Sigmoid colon (tissue), 7 donors: ENCODE results near the gene PLOD2. TPM values are rescaled to one million over a fixed set of nuclear protein-coding genes. Genes with fewer than 3 reads are reported as not detected.

Experiments
- DNase-seq: peaks from one replicate; pipeline ENCODE4 v3.0.0-alpha.2; 2019
- H3K27ac ChIP-seq, 4 donors: fragments of 200-600 bp; sonication (generic); one replicate each; pipeline ENCODE4 v1.5.1; 2016 to 2019; ENCODE audit warnings: mild to moderate bottlenecking in 1 of 4
- H3K27me3 ChIP-seq, 3 donors: fragments of 200-600 bp; sonication (generic); one replicate each; pipeline ENCODE4 v1.5.1; 2019; ENCODE audit warnings: mild to moderate bottlenecking in 1 of 3
- H3K36me3 ChIP-seq, 4 donors: fragments of 200-600 bp; sonication (generic); one replicate each; pipeline ENCODE4 v1.5.1; 2016 to 2019
- H3K4me1 ChIP-seq, 4 donors: fragments of 200-600 bp; sonication (generic); one replicate each; pipeline ENCODE4 v1.5.1; 2017 to 2019
- H3K4me3 ChIP-seq, 4 donors: fragments of 200-600 bp; sonication (generic); one replicate each; pipeline ENCODE4 v1.5.1; 2017 to 2019; ENCODE audit warnings: mild to moderate bottlenecking in 2 of 4, moderate library complexity in 1 of 4
- H3K9me3 ChIP-seq, 4 donors: fragments of 200-600 bp in 3 of 4; sonication (generic) in 3 of 4; one replicate each; pipeline versions ENCODE4 v1.5.1 to v1.6.1; 2013 to 2019
- EP300 ChIP-seq, 4 donors: sonication (generic); formaldehyde crosslinking; IDR thresholded peaks; one replicate each; pipeline ENCODE4 v1.6.1; 2017; ENCODE audit warnings: antibody characterized with exemption in 4 of 4
- POLR2A ChIP-seq, 2 donors: fragments of 450-650 bp; IDR thresholded peaks; one replicate each; pipeline ENCODE4 v1.6.1; 2016; ENCODE audit warnings: antibody characterized with exemption in 2 of 2, mild to moderate bottlenecking in 2 of 2, moderate library complexity in 2 of 2
- POLR2AphosphoS5 ChIP-seq, 4 donors: sonication (generic); formaldehyde crosslinking; IDR thresholded peaks; one replicate each; pipeline ENCODE4 v1.6.1; 2017; ENCODE audit warnings: antibody characterized with exemption in 4 of 4
- WGBS, 2 donors: extraction: QIAGEN DNeasy Blood & Tissue Kit; methylation state at CpG; one replicate each; pipeline ENCODE4 v1.1.7; 2013; 5-methylcytosine and 5-hydroxymethylcytosine counted together
- intact Hi-C: fragments of 100-400 bp; cut with DNase I; formaldehyde crosslinking; loops from one replicate; pipeline ENCODE4 v1.15.1; 2023
- polyA plus RNA-seq, 3 donors: library from polyadenylated mRNA; stranded (reverse); fragments of 200-250 nt; gene quantifications; one replicate each; pipeline ENCODE4 v1.2.3, GENCODE V29; 2013
- total RNA-seq, 4 donors: library from RNA; depleted of rRNA; stranded (reverse); fragments of >200 nt; gene quantifications; one replicate each; pipeline ENCODE4 v1.1.0, GENCODE V29; 2016
- TF ChIP-seq, protein P1 (sequence below), 4 experiments: fragments of 450-650 bp in 3 of 4; fragments of 200-600 bp in 1 of 4; IDR thresholded peaks; one replicate each; pipeline ENCODE4 v1.5.1; 2016 to 2019; ENCODE audit warnings: antibody characterized with exemption in 4 of 4, mild to moderate bottlenecking in 3 of 4, moderate library complexity in 2 of 4
- donor health status: healthy with polysubstance abuse.
- donor health status: Bipolar disorder and iron deficiency.
- donor health status: healthy.

The PLOD2 gene
- total RNA-seq (10 to 100 TPM; 63.3 to 79.9 (median 75.5) TPM), polyA plus RNA-seq (10 to 100 TPM; 13.6 to 36.7 (median 22.2) TPM)

DNA sequence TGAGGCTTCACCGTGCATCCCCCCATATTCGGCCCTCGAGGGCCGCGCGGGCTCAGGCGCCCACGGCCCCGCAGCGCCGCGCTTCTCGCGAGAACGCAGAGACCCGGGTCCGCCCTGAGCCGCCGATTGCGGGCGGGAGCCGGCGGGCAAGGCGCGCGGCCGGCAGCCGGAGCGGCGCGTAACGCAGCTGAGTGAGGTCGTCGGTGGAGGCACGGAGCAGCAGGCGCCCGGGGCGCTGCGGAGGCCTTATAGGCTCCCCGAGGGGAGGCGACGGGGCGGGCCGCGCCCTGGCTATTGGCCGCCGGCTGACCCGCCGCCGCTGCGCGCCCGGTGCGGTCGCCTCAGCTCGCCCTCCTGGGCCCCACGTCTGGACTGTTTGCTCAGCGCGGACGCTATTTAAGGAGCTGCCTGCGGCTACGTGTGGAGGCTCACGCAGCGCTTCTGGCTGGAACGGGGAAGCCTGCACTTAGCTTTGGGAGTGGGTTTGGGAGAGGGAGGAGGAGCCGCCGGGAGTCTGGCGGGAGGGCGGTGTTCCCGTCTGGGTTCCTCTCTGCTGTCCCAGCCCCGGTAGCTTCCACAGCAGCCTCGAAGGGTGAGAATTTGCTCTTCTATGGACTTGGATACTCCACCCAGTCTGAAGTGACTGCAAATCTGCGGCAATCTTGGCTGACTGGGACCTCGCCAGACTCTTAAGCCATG lies at the start of gene PLOD2:
Gene PLOD2 (minus strand): TSS at position 221 of the 699 bp plus-strand sequence. CDS start 195 bp downstream, at position 26.
- no peaks in the 10 kb centered on the region for H3K27me3 ChIP-seq
- peak within 1 kb of the TSS; percentile 93 to 94 (median 93) for H3K27ac ChIP-seq
- H3K36me3 ChIP-seq: no peaks in the 10 kb centered on the region
- H3K4me3 ChIP-seq: peak within 1 kb of the TSS; percentile 72 to 91 (median 86)
- WGBS, 2 donors: 1% methylated on average over 74 of the region's 74 CpGs
- H3K9me3 ChIP-seq: no peaks in the 10 kb centered on the region
- TF ChIP-seq POLR2A (IDR thresholded peaks at IDR 0.05): peak; percentile 25 to 35
- TF ChIP-seq POLR2AphosphoS5 (IDR thresholded peaks at IDR 0.05): peak; percentile 66 to 90 (median 76)
- TF ChIP-seq EP300 (IDR thresholded peaks at IDR 0.05): no peak
- TF ChIP-seq, protein P1, sequence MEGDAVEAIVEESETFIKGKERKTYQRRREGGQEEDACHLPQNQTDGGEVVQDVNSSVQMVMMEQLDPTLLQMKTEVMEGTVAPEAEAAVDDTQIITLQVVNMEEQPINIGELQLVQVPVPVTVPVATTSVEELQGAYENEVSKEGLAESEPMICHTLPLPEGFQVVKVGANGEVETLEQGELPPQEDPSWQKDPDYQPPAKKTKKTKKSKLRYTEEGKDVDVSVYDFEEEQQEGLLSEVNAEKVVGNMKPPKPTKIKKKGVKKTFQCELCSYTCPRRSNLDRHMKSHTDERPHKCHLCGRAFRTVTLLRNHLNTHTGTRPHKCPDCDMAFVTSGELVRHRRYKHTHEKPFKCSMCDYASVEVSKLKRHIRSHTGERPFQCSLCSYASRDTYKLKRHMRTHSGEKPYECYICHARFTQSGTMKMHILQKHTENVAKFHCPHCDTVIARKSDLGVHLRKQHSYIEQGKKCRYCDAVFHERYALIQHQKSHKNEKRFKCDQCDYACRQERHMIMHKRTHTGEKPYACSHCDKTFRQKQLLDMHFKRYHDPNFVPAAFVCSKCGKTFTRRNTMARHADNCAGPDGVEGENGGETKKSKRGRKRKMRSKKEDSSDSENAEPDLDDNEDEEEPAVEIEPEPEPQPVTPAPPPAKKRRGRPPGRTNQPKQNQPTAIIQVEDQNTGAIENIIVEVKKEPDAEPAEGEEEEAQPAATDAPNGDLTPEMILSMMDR (IDR thresholded peaks at IDR 0.05): no peak
- intact Hi-C loops: loop anchor here (2.0 to 5.0 kb wide), 2 partner anchors 22 to 94 kb away; no protein-coding TSS in a partner anchor
- peak; percentile 91 for DNase-seq
- peaks cover 0 to 65% (median 46%) of the 10 kb centered on the region in 4 donors for H3K4me1 ChIP-seq

DNA sequence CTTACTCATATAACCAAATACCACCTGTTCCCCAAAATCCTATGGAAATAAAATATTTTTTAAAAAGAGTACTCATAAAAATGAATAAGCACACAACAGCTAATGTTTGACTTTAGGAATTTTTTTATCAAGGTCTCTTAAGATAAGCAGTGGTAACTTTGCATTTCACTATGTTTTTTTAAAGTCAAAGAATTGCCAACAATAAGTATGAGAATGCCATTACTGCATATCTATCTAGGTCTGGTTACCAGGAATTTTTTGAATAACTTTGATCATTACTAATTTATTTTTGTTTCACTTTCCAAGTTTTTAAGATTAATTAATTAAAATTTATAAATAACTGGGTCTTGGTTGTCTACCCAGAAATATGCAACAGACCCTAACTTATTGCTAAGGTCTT lies 48.4 kb upstream of the PLOD2 start:
- Histone ChIP-seq H3K27ac (no peak overlapping the region), H3K9me3 (no peaks in the 10 kb centered on the region), H3K4me3 (no peak overlapping the region), H3K27me3 (no peaks in the 10 kb centered on the region), H3K36me3 (peaks cover 0 to 42% (median 9%) of the 10 kb centered on the region in 4 donors), H3K4me1 (no peaks in the 10 kb centered on the region)
- TF ChIP-seq EP300 (IDR thresholded peaks at IDR 0.05): no peak
- no peak for TF ChIP-seq POLR2A (IDR thresholded peaks at IDR 0.05)
- TF ChIP-seq, protein P1 (IDR thresholded peaks at IDR 0.05): no peak
- no peak for TF ChIP-seq POLR2AphosphoS5 (IDR thresholded peaks at IDR 0.05)
- no peak for DNase-seq
- intact Hi-C loops: no loop called here

DNA sequence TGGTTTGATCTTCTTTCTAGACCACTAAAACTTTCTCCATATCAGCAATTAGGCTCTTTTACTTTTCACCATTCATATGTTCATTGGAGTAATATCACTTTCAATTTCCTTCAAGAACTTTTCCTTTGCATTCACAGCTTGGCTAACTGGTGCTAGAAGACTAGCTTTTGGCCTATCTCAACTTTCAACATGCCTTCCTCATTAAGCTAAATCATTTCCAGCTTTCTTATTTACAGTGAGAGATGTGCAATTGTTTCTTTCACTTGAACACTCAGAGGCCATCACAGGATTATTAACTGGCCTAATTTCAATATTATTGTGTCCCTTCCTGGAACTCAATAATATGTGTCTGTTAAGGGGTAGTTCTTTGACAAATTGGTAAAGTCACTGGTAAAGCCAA lies 42.8 kb upstream of the PLOD2 start:
- no peak for DNase-seq
- Histone ChIP-seq H3K4me3 (no peak overlapping the region), H3K4me1 (no peaks in the 10 kb centered on the region), H3K27me3 (no peaks in the 10 kb centered on the region), H3K36me3 (peaks cover 0 to 65% (median 14%) of the 10 kb centered on the region in 4 donors), H3K9me3 (no peaks in the 10 kb centered on the region), H3K27ac (no peak overlapping the region)
- intact Hi-C loops: no loop called here
- TF ChIP-seq POLR2AphosphoS5 (IDR thresholded peaks at IDR 0.05) (no peak), POLR2A (IDR thresholded peaks at IDR 0.05) (no peak), EP300 (IDR thresholded peaks at IDR 0.05) (no peak)
- TF ChIP-seq, protein P1 (IDR thresholded peaks at IDR 0.05): no peak

DNA sequence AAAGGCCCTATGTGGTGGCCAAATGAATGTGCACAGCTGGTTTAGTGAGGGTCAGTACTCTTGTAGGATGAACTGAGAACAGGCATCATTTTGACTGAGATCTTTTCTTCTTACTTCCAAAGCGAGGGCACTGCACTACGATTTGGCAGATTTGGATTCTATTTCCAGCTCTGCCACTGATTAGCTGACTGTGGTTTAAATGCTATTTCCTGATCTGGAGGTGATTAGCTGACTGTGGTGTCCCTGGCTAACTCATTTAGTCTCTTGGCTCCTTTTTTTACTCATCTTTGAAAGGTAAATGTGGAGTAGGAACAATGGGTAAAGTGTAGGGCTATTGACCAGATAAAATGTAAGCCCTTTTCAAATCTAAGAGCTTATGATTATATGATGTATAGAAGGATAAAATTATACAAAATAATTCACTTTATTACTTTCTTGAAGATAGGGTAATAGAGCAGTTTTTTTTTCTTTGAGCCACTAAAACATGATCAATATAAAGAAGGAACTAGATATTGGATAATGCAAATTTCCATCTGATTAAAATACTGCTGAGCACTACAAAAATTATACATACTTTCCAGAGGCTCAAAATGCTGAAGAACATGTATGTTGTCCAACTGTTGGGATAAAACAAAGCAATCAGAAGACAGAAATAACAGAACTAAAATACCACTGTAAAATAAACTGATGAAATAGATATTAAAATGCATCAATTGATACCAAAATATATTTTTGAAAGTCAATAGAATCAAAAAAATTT lies 39.7 kb upstream of the PLOD2 start:
- no peak overlapping the region for H3K4me3 ChIP-seq
- TF ChIP-seq POLR2AphosphoS5 (IDR thresholded peaks at IDR 0.05) (no peak), POLR2A (IDR thresholded peaks at IDR 0.05) (no peak), EP300 (IDR thresholded peaks at IDR 0.05) (no peak)
- TF ChIP-seq, protein P1 (IDR thresholded peaks at IDR 0.05): no peak
- H3K36me3 ChIP-seq: peaks cover 0 to 51% (median 8%) of the 10 kb centered on the region in 4 donors
- H3K27me3 ChIP-seq: no peaks in the 10 kb centered on the region
- H3K4me1 ChIP-seq: peaks cover 0 to 5% (median 0%) of the 10 kb centered on the region in 4 donors
- no peaks in the 10 kb centered on the region for H3K9me3 ChIP-seq
- DNase-seq: no peak
- WGBS, 2 donors: 82 to 90% methylated on average over 2 of the region's 2 CpGs
- intact Hi-C loops: no loop called here
- H3K27ac ChIP-seq: no peak overlapping the region
